GM21447 (cell line): ENCODE results near the gene CPN2.

ENCODE experiments used
- ATAC-seq: cut with Tn5 transposase; IDR thresholded peaks from one replicate; pipeline ENCODE4 v1.9.1; 2021; ENCODE audit not compliant: unreplicated experiment

The CPN2 gene

GRCh38 chr3:194381460-194381875 lies 30.3 kb upstream of the CPN2 start:
- ATAC-seq = no peak

GRCh38 chr3:194380326-194380725 lies 29.2 kb upstream of the CPN2 start:
- no peak for ATAC-seq

GRCh38 chr3:194379651-194380050 lies 28.5 kb upstream of the CPN2 start:
- ATAC-seq = no peak

GRCh38 chr3:194379231-194379630 lies 28.1 kb upstream of the CPN2 start:
- ATAC-seq = no peak

GRCh38 chr3:194377708-194378107 lies 26.6 kb upstream of the CPN2 start:
- ATAC-seq = no peak

- ATAC-seq = no peak
Observed at GRCh38 chr3:194376241-194376560, 25.1 kb upstream of the CPN2 start.

DNA sequence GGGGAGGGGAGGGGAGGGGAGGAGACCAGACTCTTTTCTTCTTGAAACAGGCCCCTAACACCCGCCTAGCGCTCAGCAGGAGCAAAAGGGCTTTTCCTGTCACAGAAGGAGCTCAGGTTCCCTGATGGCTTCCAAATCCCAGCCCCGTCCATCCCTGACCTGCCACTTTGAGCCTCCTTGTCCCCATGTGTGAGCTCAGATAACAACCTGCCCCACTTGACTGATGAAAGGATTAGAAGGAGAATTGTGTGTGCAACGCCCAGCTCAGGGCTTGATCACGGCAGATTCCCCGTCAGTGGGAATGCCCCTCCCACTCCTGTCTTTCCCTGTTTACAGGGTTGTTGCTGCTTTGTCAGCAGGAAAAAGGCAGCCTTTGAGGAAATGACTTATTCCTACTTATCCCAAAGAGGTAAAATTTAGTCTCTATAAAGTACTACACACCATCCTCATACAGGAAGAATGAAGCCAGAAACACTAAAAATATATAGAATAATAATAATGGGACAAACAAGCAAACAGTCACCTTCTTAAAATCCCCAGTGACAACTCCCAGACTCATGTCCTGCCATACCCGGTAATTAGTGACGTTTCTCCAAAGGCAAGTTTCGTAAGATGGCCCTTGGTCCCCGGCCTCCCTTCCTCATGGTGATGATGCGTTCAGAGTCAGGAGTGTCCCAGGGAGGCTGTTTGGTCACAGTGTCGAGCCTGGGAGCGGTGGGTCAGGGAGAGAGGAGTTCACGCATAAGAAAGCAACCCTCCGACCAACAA lies 24.5 kb upstream of the CPN2 start:
- no peak for ATAC-seq

- no peak for ATAC-seq
Observed at GRCh38 chr3:194374935-194375334, 23.8 kb upstream of the CPN2 start.

DNA sequence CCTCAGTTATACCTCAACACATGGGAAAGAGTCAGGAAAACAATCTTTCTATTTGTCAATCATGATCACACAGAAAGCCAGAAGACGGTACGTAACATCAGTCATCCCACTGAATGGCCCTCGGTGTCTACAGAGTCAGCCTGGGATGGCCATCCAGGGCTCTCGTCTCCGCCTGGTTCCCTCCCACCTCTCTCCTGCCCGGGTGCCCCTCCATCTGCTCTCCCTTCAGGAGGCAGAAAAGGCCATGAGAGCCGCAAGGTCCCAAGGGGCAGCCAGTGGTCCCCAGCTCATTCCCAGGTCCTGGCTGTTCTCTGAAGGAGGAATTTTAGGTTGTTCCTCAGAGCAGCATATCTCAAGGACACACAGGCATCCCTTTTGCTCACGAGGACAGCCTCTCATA lies 22.8 kb upstream of the CPN2 start:
- ATAC-seq = no peak

- ATAC-seq = no peak
Observed at GRCh38 chr3:194373028-194373427, 21.9 kb upstream of the CPN2 start.

GRCh38 chr3:194370753-194371152 lies 19.6 kb upstream of the CPN2 start:
- ATAC-seq = no peak

- no peak for ATAC-seq
Observed at GRCh38 chr3:194369522-194370279, 18.6 kb upstream of the CPN2 start, which contains the start of gene LRRC15. Gene LRRC15, minus strand, starts transcription at chr3:194369743. Its CDS starts 8,700 bp downstream, at chr3:194361043.

- ATAC-seq = no peak
Observed at GRCh38 chr3:194368918-194369317, 17.8 kb upstream of the CPN2 start.

DNA sequence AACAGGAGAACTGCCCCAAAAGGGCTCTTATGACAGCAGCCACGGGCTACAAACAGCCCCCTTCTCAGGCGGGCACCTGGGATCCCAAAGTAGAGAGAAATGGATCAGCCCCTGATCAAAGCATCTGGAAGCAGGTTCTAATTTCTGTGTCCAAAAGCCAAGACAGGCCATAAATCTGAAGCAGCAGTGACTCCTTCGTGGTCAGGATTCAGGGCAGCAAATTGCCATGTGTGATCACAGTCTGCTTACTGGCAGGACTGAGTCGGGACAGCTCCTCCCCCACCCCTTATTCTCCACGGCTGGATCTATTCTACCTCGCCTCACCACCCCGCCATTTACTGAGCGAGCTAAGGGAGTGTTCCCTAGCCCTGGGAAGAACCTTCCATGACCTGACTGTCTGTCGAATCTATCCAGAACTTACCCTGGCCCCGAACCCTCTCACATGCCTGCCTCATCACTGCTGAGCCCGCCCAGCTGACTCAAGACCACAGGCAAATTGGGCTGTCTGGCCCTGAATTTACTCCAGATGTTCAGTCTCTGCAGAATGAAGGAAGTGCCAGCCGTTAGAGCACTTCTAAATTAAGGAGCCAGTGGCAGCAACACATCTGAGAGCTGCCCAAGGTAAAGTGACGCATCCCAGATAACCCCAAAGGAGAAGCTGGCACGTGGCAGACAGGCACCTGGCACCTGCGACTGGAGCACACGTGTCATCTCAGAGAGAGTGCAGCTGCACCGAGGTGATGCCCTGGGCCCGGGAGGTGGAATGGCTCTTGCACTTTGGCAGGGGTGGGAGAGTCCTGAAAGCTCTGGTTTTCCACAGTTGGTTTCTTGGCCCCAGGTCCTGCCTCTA lies 17.1 kb upstream of the CPN2 start:
- no peak for ATAC-seq

- ATAC-seq = no peak
Observed at GRCh38 chr3:194365978-194366490, 14.9 kb upstream of the CPN2 start.

GRCh38 chr3:194365526-194365925 lies 14.4 kb upstream of the CPN2 start:
- no peak for ATAC-seq

DNA sequence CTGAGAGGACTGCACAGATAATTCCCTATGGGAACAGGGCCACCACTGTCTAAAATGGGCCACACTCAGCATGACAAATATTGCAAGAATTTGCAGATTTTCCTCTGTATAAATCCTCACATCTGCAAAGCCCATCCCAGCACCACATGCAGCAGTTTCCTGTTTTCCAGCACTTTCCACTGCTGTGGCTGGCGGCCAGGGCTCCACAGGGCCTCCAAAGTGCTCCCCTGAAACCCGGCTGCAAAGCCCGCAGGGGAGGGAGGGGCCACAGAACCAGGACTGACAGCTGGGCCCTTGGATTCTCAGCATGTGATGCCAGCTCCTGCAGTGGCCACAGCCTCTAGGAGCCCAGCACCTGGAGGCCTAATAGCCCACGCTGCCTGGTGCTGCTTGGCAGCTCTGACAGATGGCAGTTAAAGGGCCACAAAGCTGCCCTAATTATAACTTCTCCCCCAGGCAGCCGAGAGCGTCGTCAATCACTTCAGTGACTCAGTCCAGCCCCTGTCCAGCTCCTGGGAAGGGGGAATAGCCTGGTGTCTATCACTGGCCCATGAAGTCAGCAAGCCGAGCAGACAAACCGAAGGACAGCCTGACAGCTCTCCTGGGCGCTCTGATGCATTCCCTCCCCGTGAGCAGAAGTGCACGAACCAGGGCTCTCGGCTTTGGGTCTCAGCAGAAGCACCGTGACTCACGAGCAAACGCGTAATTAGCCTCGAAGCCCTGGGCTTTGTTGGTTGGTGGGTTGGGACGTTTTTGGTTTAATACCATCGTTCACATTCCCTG lies 13.7 kb upstream of the CPN2 start:
- no peak for ATAC-seq

DNA sequence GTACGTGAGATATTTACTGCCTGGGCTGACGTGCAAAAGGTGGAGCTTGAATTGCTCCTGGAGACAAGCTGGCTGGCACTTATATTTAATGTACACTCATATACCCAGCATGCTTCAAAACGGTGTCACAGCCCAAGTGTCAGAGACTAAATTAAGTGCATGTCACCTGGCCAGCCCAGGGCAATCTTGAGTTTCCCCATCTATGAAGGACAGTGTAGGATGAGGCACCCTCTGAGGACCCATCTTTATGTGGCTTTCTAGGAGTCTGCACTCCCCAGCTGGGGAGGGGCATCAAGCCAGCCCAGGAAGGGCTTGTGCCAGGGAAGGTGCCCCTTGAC lies 13.2 kb upstream of the CPN2 start:
- ATAC-seq = no peak

- ATAC-seq = no peak
Observed at GRCh38 chr3:194360568-194360967, 9.4 kb upstream of the CPN2 start.

GRCh38 chr3:194357681-194358080 lies 6.6 kb upstream of the CPN2 start:
- ATAC-seq = no peak

- ATAC-seq = no peak
Observed at GRCh38 chr3:194355379-194355778, 4.3 kb upstream of the CPN2 start.
